Natural killer cell treated with Interleukin-12 subunit alpha and Interleukin-12 subunit beta and Interleukin-15 and Interleukin-18, amount 100 ng/mL, for 72 hours (primary cell): ENCODE data around the gene ALPK1. TPM values are rescaled to one million over a fixed set of nuclear protein-coding genes. Genes with fewer than 3 reads are reported as not detected.

ENCODE experiments used
- ATAC-seq, 2 donors: fragments of 150-1000 bp; cut with Tn5 transposase in 1 of 2; sonication (Bioruptor Pico), chemical (Tn5 transposase) in 1 of 2; 2 replicates each; pipeline ENCODE4 v1.10.0; 2021
- DNase-seq: peaks from one replicate; pipeline ENCODE4 v3.0.0; 2022; ENCODE audit warnings: low spot score
- H3K27ac Mint-ChIP-seq, 2 donors: 1 replicate in 1 of 2; 2 replicates in 1 of 2; pipeline ENCODE4 v1.8.0; 2022; ENCODE audit warnings: mixed read lengths in 2 of 2, mild to moderate bottlenecking in 1 of 2, moderate library complexity in 1 of 2
- H3K27me3 Mint-ChIP-seq, 2 donors: 1 replicate in 1 of 2; 2 replicates in 1 of 2; pipeline ENCODE4 v1.8.0; 2022; ENCODE audit warnings: mixed read lengths in 2 of 2
- H3K36me3 Mint-ChIP-seq: one replicate; pipeline ENCODE4 v1.8.0; 2022; ENCODE audit warnings: mixed read lengths
- H3K4me1 Mint-ChIP-seq, 2 donors: 1 replicate in 1 of 2; 2 replicates in 1 of 2; pipeline ENCODE4 v1.8.0; 2022; ENCODE audit warnings: low read depth in 2 of 2, mixed read lengths in 2 of 2, mild to moderate bottlenecking in 1 of 2
- H3K4me3 Mint-ChIP-seq: one replicate; pipeline ENCODE4 v1.8.0; 2022; ENCODE audit warnings: mixed read lengths
- H3K9me3 Mint-ChIP-seq: 2 replicates; pipeline ENCODE4 v1.8.0; 2022; ENCODE audit warnings: mixed read lengths
- total RNA-seq, 2 donors: library from RNA; stranded (reverse); gene quantifications; one replicate each; pipeline ENCODE4 v1.2.3, GENCODE V29; 2022

Gene ALPK1
- total RNA-seq, 2 donors from 2014 or later, result 33.3 to 49.5 TPM

- no peaks in the 10 kb centered on the region for H3K9me3 Mint-ChIP-seq
- no peak overlapping the region for H3K4me3 Mint-ChIP-seq
- H3K4me1 Mint-ChIP-seq, result peaks cover 8 to 9% of the 10 kb centered on the region in 2 donors
- peak; percentile 61 to 78 for ATAC-seq
- DNase-seq, result no peak
- H3K36me3 Mint-ChIP-seq, result no peaks in the 10 kb centered on the region
- no peaks in the 10 kb centered on the region for H3K27me3 Mint-ChIP-seq
- H3K27ac Mint-ChIP-seq, result peak overlapping the region in 1 of 2 donors; percentile 2
Measured at GRCh38 chr4:112327965-112328733, 31.0 kb downstream of the ALPK1 start.

DNA sequence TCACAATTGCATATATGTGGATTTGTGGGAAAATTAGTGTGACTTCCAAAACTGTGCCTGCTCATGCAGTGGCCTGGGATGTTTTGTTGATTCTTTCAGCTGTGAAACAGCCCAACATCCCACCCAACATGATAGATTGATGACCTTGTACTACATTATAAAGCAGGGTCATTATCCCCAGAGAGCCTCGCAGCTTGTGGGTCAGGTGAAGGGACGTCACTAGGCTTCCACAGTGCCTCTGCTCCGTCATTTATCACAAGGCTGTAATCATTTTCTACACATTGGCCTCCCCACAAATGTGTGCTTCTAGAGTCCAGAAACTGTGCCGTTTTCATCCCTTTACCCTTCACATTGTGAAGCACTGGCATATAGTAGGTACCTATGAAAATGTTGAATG is 31.6 kb downstream of the ALPK1 start:
- Mint-ChIP-seq H3K27ac (no peak overlapping the region), H3K4me3 (no peak overlapping the region), H3K9me3 (no peaks in the 10 kb centered on the region), H3K27me3 (no peaks in the 10 kb centered on the region), H3K36me3 (no peaks in the 10 kb centered on the region), H3K4me1 (peaks cover 8% of the 10 kb centered on the region in 2 donors)
- no peak for DNase-seq
- ATAC-seq, result no peak

DNA sequence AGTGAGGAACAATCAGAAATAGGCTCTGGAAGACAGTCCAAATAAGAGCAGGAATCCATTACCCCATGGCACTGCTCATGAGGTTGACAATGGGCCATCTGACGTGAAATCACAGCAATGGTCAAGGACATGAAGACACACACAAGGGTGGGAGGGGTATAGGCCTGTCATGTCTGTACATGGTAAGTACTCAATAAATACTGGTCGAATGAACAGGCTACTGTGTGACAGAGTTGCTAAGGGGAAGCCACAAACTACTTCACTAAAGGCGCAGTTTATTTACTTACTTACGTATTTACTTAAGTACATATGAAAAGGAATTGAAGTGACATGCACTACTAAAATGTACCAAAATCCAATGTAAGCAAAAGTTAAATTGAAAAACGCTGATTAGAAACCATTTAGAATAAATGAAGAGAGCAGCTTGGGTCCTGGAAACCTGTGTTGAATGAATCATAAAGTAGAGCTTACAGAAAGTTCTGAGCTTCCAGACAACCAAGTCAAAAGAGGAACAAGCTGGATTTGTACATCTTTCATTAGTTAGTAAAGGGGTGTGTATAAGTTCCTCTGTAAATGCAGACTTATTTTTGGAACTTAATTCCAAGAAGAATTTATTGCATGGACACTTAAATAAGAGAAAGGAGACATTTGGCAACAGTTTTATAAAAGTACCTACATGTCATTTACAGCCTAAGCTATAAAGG is 32.7 kb downstream of the ALPK1 start:
- H3K4me3 Mint-ChIP-seq, result no peak overlapping the region
- no peaks in the 10 kb centered on the region for H3K9me3 Mint-ChIP-seq
- H3K4me1 Mint-ChIP-seq, result peaks cover 8% of the 10 kb centered on the region in 2 donors

DNA sequence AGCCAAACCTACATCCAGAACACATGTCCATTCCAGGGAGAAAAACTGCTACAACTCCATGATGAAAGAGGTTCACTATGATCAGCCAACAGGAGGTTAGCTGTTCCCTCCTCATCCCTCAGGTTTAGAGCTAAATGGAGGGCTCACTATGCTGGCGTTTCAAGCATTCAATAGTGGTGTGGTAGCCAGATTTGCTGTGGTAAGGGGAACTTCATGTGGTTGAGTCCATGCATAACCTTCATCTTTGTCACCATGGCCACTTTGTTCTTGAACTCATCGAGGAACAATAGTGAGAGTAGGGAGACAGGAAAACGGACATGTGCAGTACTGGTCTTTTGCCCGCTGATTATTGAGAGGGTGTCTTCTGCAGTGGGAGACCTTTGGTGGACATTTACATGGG is 33.8 kb downstream of the ALPK1 start:
- ATAC-seq (no peak), DNase-seq (no peak)
- H3K27me3 Mint-ChIP-seq, result peaks cover 0 to under 1% of the 10 kb centered on the region in 2 donors
- no peaks in the 10 kb centered on the region for H3K36me3 Mint-ChIP-seq
- no peak overlapping the region for H3K27ac Mint-ChIP-seq
- H3K4me1 Mint-ChIP-seq, result peaks cover 8% of the 10 kb centered on the region in 2 donors
- H3K9me3 Mint-ChIP-seq, result no peaks in the 10 kb centered on the region
- no peak overlapping the region for H3K4me3 Mint-ChIP-seq

More for the DNA sequence above, 32.7 kb downstream of the ALPK1 start:
- Mint-ChIP-seq H3K27ac (no peak overlapping the region), H3K36me3 (no peaks in the 10 kb centered on the region), H3K27me3 (no peaks in the 10 kb centered on the region)
- no peak for DNase-seq
- no peak for ATAC-seq

DNA sequence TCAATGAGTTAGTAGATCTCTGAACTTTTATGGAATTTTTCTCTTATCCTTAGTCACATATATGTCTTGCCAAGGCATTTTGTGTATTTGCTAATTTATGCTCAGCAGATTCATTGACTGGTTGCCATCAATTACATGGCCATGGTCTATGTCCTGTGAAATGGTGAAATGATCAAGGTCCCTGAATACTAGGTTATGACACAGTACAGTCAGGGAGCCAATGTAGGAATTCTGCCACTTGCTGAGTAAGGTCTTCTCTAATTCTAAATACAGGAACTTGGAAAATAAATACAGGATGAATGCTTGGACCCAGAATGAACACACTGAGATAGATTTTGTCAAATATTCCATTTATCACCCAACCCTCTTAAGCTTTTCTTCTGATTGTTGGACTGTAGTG is 35.2 kb downstream of the ALPK1 start:
- Mint-ChIP-seq H3K9me3 (no peaks in the 10 kb centered on the region), H3K4me1 (peaks cover 8% of the 10 kb centered on the region in 2 donors), H3K27me3 (peaks cover 0 to 2% of the 10 kb centered on the region in 2 donors), H3K36me3 (no peaks in the 10 kb centered on the region), H3K27ac (no peak overlapping the region), H3K4me3 (no peak overlapping the region)
- ATAC-seq, result no peak
- no peak for DNase-seq

- H3K27ac Mint-ChIP-seq, result no peak overlapping the region
- H3K27me3 Mint-ChIP-seq, result peaks cover 5 to 8% of the 10 kb centered on the region in 2 donors
- no peaks in the 10 kb centered on the region for H3K36me3 Mint-ChIP-seq
- ATAC-seq (no peak), DNase-seq (no peak)
- no peak overlapping the region for H3K4me3 Mint-ChIP-seq
- no peaks in the 10 kb centered on the region for H3K9me3 Mint-ChIP-seq
- no peaks in the 10 kb centered on the region for H3K4me1 Mint-ChIP-seq
Measured at GRCh38 chr4:112340023-112340422, 42.9 kb downstream of the ALPK1 start.

DNA sequence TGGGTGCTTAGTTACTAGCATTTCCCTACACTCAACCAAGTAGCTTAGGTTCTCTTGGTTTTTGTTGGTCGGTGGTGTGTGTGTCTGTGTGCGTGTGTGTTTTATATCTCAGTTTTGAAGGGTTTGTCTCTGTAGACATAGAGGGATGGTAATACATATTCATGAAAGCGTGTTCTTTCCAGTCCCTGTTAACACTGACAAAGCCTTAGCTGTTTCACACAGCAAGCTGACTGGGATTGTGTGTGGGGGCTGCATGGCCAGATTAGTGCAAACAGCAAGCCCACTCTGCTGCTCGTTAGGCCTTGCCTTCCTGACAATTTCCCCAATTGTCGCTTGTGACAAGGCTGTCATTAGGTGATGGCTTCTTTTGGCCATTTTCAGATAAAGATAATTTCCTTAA is 43.9 kb downstream of the ALPK1 start:
- DNase-seq, result no peak
- H3K36me3 Mint-ChIP-seq, result no peaks in the 10 kb centered on the region

GRCh38 chr4:112343330-112344080 is 46.3 kb downstream of the ALPK1 start:
- no peak for ATAC-seq
- Mint-ChIP-seq H3K27ac (no peak overlapping the region), H3K27me3 (peaks cover 3 to 8% of the 10 kb centered on the region in 2 donors), H3K4me1 (no peaks in the 10 kb centered on the region), H3K36me3 (no peaks in the 10 kb centered on the region), H3K9me3 (no peaks in the 10 kb centered on the region), H3K4me3 (no peak overlapping the region)
- no peak for DNase-seq

More for the DNA sequence above, 43.9 kb downstream of the ALPK1 start:
- H3K27me3 Mint-ChIP-seq, result peaks cover 4 to 8% of the 10 kb centered on the region in 2 donors
- no peaks in the 10 kb centered on the region for H3K4me1 Mint-ChIP-seq
- H3K4me3 Mint-ChIP-seq, result no peak overlapping the region
- H3K9me3 Mint-ChIP-seq, result no peaks in the 10 kb centered on the region
- ATAC-seq, result no peak
- no peak overlapping the region for H3K27ac Mint-ChIP-seq

DNA sequence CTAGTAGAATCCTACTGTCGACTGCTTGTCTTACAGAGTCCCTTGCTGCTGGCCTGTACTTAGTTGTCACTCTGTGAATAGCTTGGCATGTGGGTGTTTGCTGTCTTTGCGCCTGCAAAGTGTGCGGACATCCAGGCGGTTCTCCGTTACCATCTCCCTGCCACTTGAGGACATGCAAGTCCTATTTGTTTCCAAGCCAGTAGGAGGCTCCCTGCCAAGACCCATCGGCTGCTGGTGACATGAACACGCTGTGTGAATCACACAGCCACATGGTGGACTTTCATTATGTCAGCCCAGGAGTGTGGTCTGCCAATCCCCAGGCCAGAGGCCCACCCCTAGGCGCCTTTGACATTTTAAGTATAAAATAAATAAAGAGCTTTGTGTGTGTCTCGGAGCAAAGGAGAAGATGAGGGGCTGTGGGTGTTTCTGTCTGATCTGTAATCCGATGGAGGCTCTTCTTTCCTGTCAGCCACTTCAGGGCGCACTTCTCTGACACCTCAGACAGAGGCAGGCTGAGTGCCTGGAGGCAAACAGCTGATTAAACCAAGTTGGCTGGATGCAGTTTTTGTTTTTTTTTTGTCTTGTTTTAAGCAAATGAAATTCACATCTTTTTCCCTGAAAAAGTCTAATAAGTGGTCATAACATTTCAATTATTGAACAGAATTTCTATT is 51.5 kb downstream of the ALPK1 start:
- peaks cover 0 to 3% of the 10 kb centered on the region in 2 donors for H3K27me3 Mint-ChIP-seq
- DNase-seq, result no peak
- no peak overlapping the region for H3K4me3 Mint-ChIP-seq
- no peaks in the 10 kb centered on the region for H3K9me3 Mint-ChIP-seq
- peaks cover 0 to 3% of the 10 kb centered on the region in 2 donors for H3K4me1 Mint-ChIP-seq
- H3K36me3 Mint-ChIP-seq, result no peaks in the 10 kb centered on the region
- no peak overlapping the region for H3K27ac Mint-ChIP-seq
- ATAC-seq, result no peak

DNA sequence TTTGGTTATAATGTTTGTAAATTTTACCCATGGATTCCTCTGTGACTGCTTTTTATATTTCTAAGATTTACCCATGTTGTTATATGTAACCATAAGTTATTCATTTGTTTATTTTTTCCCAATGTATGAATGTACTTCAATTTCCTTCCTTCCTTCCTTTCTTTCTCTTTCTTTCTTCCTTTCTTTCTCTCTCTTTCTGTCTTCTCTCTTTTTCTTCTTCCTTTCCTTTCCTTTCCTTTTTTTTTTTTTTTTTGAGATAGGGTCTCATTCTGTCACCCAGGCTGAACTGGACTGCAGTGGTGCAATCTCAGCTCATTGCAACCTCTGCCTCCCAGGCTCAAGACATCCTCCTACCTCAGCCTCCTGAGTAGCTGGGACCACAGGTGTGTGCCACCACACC is 55.6 kb downstream of the ALPK1 start:
- H3K27me3 Mint-ChIP-seq, result no peaks in the 10 kb centered on the region
- H3K36me3 Mint-ChIP-seq, result no peaks in the 10 kb centered on the region
- peaks cover 0 to 3% of the 10 kb centered on the region in 2 donors for H3K4me1 Mint-ChIP-seq
- no peaks in the 10 kb centered on the region for H3K9me3 Mint-ChIP-seq
- H3K4me3 Mint-ChIP-seq, result no peak overlapping the region
- ATAC-seq (no peak), DNase-seq (no peak)
- no peak overlapping the region for H3K27ac Mint-ChIP-seq

- Mint-ChIP-seq H3K9me3 (no peaks in the 10 kb centered on the region), H3K27me3 (peaks cover 0 to 5% of the 10 kb centered on the region in 2 donors), H3K27ac (no peak overlapping the region), H3K4me3 (no peak overlapping the region), H3K36me3 (peaks cover 3% of the 10 kb centered on the region), H3K4me1 (no peaks in the 10 kb centered on the region)
- ATAC-seq, result no peak
- DNase-seq, result no peak
Measured at GRCh38 chr4:112355662-112356061, 58.5 kb downstream of the ALPK1 start.

- H3K4me1 Mint-ChIP-seq, result no peaks in the 10 kb centered on the region
- no peaks in the 10 kb centered on the region for H3K9me3 Mint-ChIP-seq
- H3K36me3 Mint-ChIP-seq, result peaks cover 12% of the 10 kb centered on the region
- no peak overlapping the region for H3K27ac Mint-ChIP-seq
- H3K27me3 Mint-ChIP-seq, result peaks cover 0 to 15% of the 10 kb centered on the region in 2 donors
- DNase-seq (no peak), ATAC-seq (no peak)
- no peak overlapping the region for H3K4me3 Mint-ChIP-seq
Measured at GRCh38 chr4:112357453-112357852, 60.3 kb downstream of the ALPK1 start.

GRCh38 chr4:112357897-112358296 is 60.7 kb downstream of the ALPK1 start:
- Mint-ChIP-seq H3K4me3 (no peak overlapping the region), H3K27ac (no peak overlapping the region), H3K4me1 (no peaks in the 10 kb centered on the region), H3K27me3 (peaks cover 0 to 17% of the 10 kb centered on the region in 2 donors), H3K9me3 (no peaks in the 10 kb centered on the region), H3K36me3 (peaks cover 13% of the 10 kb centered on the region)
- ATAC-seq (no peak), DNase-seq (no peak)
